Thoracic aorta (tissue), 2 donors: ENCODE results near the gene ARNT2. TPM values are rescaled to one million over a fixed set of nuclear protein-coding genes. Genes with fewer than 3 reads are reported as not detected.
A peak's percentile ranks its signal among the peaks of the same experiment; 100 is the strongest.

Source experiments
- ATAC-seq: fragments of 150-250 bp; one replicate; pipeline ENCODE4 v1.8.0; 2017; ENCODE audit warnings: low read depth; ENCODE audit not compliant: insufficient number of reproducible peaks, low FRiP score
- DNase-seq: peaks from one replicate; pipeline ENCODE4 v3.0.0-alpha.2; 2020; ENCODE audit warnings: low spot score
- H3K27ac ChIP-seq, 2 donors: fragments of 200-600 bp; sonication (generic); 1 replicate in 1 of 2; 2 replicates in 1 of 2; pipeline ENCODE4 v1.5.1; 2016; ENCODE audit warnings: mild to moderate bottlenecking in 2 of 2, moderate library complexity in 2 of 2
- H3K27me3 ChIP-seq: fragments of 200-600 bp; sonication (generic); replicated peaks from 2 replicates; pipeline ENCODE4 v1.6.0; 2016; ENCODE audit warnings: mild to moderate bottlenecking; ENCODE audit not compliant: insufficient read depth
- H3K36me3 ChIP-seq: fragments of 200-600 bp; sonication (generic); one replicate; pipeline ENCODE4 v1.5.1; 2016
- H3K4me1 ChIP-seq, 2 donors: fragments of 200-600 bp; sonication (generic); 1 replicate in 1 of 2; 2 replicates in 1 of 2; pipeline versions ENCODE4 v1.5.1 to v1.6.0; 2016; ENCODE audit warnings: low read depth in 2 of 2, mild to moderate bottlenecking in 1 of 2; ENCODE audit not compliant: control insufficient read depth in 1 of 2
- H3K4me3 ChIP-seq: fragments of 200-600 bp; sonication (generic); 2 replicates; pipeline ENCODE4 v1.5.1; 2016; ENCODE audit warnings: mild to moderate bottlenecking
- H3K9me3 ChIP-seq: fragments of 200-600 bp; sonication (generic); 2 replicates; pipeline ENCODE4 v1.5.1; 2016
- CTCF ChIP-seq: fragments of 200-600 bp; sonication (generic); IDR thresholded peaks from one replicate; pipeline ENCODE4 v1.5.1; 2019; ENCODE audit warnings: antibody characterized with exemption
- total RNA-seq, 2 donors: library from RNA; depleted of rRNA; stranded (reverse); fragments of >200 nt; gene quantifications; one replicate each; pipeline versions ENCODE4 v1.1.0 to v1.2.3, GENCODE V29; 2016

Gene ARNT2
- total RNA-seq, 2 donors from 2014 or later: 5.8 to 22.9 TPM

DNA sequence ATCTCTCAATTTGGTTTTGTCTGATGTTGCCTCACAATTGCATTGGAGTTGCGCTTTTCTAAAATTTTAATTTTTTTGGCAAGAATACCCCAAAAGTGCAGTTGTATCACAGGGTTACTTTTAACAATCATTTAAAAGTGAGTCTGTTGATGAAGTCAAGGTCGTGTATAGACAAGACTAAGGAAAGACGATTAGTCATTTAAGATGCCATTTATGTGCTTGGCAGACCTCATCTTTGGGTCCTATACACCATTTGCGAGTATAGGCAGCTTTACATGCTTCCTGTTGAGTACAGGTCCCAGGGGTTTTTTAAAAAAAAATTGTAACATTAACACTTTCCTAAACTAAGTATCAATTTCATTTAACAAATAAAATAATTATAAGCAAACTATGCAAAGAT lies 12.5 kb downstream of the ARNT2 start:
- Histone ChIP-seq H3K27me3 (no peaks in the 10 kb centered on the region), H3K4me1 (peaks cover 0 to 12% of the 10 kb centered on the region in 2 donors), H3K9me3 (no peaks in the 10 kb centered on the region), H3K27ac (no peak overlapping the region), H3K4me3 (no peak overlapping the region), H3K36me3 (no peaks in the 10 kb centered on the region)
- no peak for DNase-seq
- TF ChIP-seq CTCF: no peak
- no peak for ATAC-seq

DNA sequence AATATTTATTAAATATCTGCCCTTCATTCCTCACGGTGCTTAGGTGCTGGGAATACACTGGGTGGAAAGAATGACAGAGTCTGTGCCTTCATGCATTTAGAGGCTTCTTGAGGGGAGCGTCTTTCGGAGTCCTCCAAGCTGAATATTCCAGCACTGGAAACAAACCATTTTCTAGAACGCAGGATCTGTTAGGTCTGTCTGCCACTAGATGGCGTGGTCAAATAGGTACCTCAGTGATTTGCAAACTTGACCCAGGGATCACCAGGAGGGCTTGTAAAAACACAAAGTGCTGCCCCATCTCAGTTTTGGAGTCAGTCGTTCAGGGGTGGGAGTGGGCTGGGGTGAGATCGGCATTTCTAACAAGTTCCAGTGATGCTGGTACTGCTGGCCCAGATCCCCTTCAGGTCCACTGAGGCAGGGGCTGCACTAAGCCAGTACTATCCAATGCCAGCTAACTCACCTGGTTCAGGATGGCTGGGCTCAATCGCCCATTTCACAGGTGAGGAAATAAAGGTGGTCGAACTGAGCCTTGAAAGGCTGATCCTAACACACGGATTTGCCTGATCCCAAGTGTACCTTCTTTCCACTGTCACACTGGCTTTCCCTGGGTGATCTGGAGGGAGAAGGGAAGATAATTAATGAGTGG lies 14.8 kb downstream of the ARNT2 start:
- Histone ChIP-seq H3K36me3 (no peaks in the 10 kb centered on the region), H3K27ac (no peak overlapping the region), H3K4me1 (peaks cover 0 to 12% of the 10 kb centered on the region in 2 donors), H3K4me3 (no peak overlapping the region), H3K27me3 (no peaks in the 10 kb centered on the region), H3K9me3 (no peaks in the 10 kb centered on the region)
- no peak for ATAC-seq
- DNase-seq: no peak
- peak; percentile 24 for TF ChIP-seq CTCF

- DNase-seq (no peak), ATAC-seq (no peak)
- Histone ChIP-seq H3K4me1 (peaks cover 0 to 12% of the 10 kb centered on the region in 2 donors), H3K27ac (no peak overlapping the region), H3K36me3 (no peaks in the 10 kb centered on the region), H3K4me3 (no peak overlapping the region), H3K9me3 (no peaks in the 10 kb centered on the region), H3K27me3 (no peaks in the 10 kb centered on the region)
- no peak for TF ChIP-seq CTCF
Measured at GRCh38 chr15:80419546-80419945, 15.4 kb downstream of the ARNT2 start.

DNA sequence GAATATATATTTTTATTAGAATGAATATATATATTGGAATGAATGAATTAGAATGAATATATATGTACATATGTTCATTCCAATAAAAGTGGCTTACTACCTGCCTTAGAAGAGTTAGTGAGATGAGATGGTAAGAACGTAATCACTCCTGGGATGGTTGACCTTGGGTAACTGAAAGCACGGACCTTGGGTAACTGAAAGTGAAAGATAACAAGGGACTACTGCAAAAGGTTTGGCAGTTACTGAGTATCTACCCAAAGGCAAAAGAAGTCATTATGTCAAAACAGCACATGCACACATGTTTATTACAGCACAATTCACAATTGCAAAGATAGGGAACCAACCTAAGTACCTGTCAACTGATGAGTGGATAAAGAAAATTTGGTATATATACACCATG lies 16.5 kb downstream of the ARNT2 start:
- H3K4me3 ChIP-seq: no peak overlapping the region
- ATAC-seq: no peak
- no peak overlapping the region for H3K27ac ChIP-seq
- no peak for TF ChIP-seq CTCF
- no peaks in the 10 kb centered on the region for H3K9me3 ChIP-seq
- no peaks in the 10 kb centered on the region for H3K27me3 ChIP-seq
- no peak for DNase-seq
- H3K4me1 ChIP-seq: peaks cover 0 to 12% of the 10 kb centered on the region in 2 donors
- H3K36me3 ChIP-seq: no peaks in the 10 kb centered on the region

DNA sequence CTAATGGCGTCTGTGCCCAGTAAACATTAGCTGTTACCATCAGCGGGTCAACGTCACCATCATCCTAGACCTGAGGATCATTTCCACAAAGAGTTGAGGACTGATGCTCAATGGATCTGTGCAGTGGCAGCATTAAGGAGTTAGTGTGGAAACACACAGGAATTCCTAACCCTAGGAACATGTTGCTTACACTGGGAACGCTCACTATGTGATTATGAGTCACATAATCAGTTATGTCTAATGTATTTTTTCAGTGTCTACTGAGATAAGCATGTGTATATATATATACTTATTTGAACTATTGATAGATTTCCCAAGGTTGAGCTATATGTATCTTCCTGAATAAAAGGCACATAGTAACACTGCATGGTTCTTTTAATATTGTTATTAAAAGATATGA lies 19.0 kb downstream of the ARNT2 start:
- no peaks in the 10 kb centered on the region for H3K27me3 ChIP-seq
- no peak for TF ChIP-seq CTCF
- no peak for ATAC-seq
- no peak for DNase-seq
- no peaks in the 10 kb centered on the region for H3K9me3 ChIP-seq
- H3K4me1 ChIP-seq: peaks cover 0 to 12% of the 10 kb centered on the region in 2 donors
- H3K4me3 ChIP-seq: no peak overlapping the region
- no peaks in the 10 kb centered on the region for H3K36me3 ChIP-seq
- H3K27ac ChIP-seq: no peak overlapping the region
